GM12878 (cell line): ENCODE results near the gene LARGE1. TPM values are rescaled to one million over a fixed set of nuclear protein-coding genes. Genes with fewer than 3 reads are reported as not detected.

Experiments
- ATAC-seq: fragments of 200-7000 bp; cut with Tn5 transposase; 3 replicates; pipeline ENCODE4 v1.9.1; 2020; ENCODE audit warnings: mild to moderate bottlenecking, moderate library complexity
- BruUV-seq: library from RNA; stranded (reverse); fragments of 400-500 nt; replicated peaks from 2 replicates; lab custom pipeline; 2021; lab: Mats Ljungman, UMichigan
- CTCF ChIA-PET: fragments of 300-600 bp; sonication (Branson Sonifier 250); formaldehyde crosslinking; extraction: SDS; loops from one replicate; lab custom pipeline; 2021; ENCODE audit warnings: inconsistent platforms; lab: Yijun Ruan, JAX
- POLR2A ChIA-PET: fragments of 350-600 bp; formaldehyde crosslinking; extraction: SDS; loops from one replicate; lab custom pipeline; 2021; ENCODE audit warnings: inconsistent platforms; lab: Charles Lee
- RAD21 ChIA-PET: fragments of 300-600 bp; sonication (Branson Sonifier 250); formaldehyde crosslinking; loops from one replicate; lab custom pipeline; 2023; ENCODE audit warnings: antibody characterized with exemption; ENCODE audit not compliant: unreplicated experiment; lab: Charles Lee
- SMC1A ChIA-PET: fragments of 300-600 bp; sonication (Branson Sonifier 250); formaldehyde crosslinking; loops from one replicate; lab custom pipeline; 2023; ENCODE audit not compliant: unreplicated experiment, uncharacterized antibody; lab: Charles Lee
- DNase-seq: peaks from one replicate; pipeline ENCODE4 v3.0.0-alpha.2; 2011; ENCODE audit warnings: low read depth, low spot score
- FAIRE-seq: peaks from 3 replicates; lab custom pipeline; 2011; peaks lifted over from hg19 to GRCh38; lab: Jason Lieb, UNC
- H2AFZ ChIP-seq: 2 replicates; pipeline ENCODE4 v1.6.0; 2011; ENCODE audit warnings: low read depth, low read length, control low read depth; ENCODE audit not compliant: control insufficient read depth
- H3K27ac ChIP-seq: 2 replicates; pipeline ENCODE4 v1.5.1; 2011; ENCODE audit warnings: control low read depth; ENCODE audit not compliant: control insufficient read depth, insufficient read depth
- H3K27me3 ChIP-seq, 2 experiments: replicated peaks in 1 of 2; 2 replicates each; pipeline versions ENCODE4 v1.6.0 to v1.6.1; 2011; ENCODE audit warnings: low read length in 1 of 2; ENCODE audit not compliant: control insufficient read depth in 2 of 2, insufficient read depth in 2 of 2
- H3K36me3 ChIP-seq, 2 experiments: 2 replicates each; pipeline ENCODE4 v1.5.1; 2011; ENCODE audit warnings: low read length in 1 of 2; ENCODE audit not compliant: control insufficient read depth in 2 of 2, insufficient read depth in 2 of 2
- H3K4me1 ChIP-seq: 2 replicates; pipeline ENCODE4 v1.6.1; 2011; ENCODE audit warnings: mild to moderate bottlenecking, low read length, moderate library complexity, mixed read lengths; ENCODE audit not compliant: control insufficient read depth, insufficient read depth
- H3K4me2 ChIP-seq: 2 replicates; pipeline ENCODE4 v1.6.0; 2011; ENCODE audit warnings: control low read depth; ENCODE audit not compliant: control insufficient read depth, insufficient read depth
- H3K4me3 ChIP-seq: fragments of 200-600 bp; sonication (generic); 2 replicates; pipeline ENCODE4 v1.5.1; 2016
- H3K79me2 ChIP-seq: 2 replicates; pipeline ENCODE4 v1.6.0; 2011; ENCODE audit warnings: low read length; ENCODE audit not compliant: control insufficient read depth, insufficient read depth
- H3K9ac ChIP-seq: 2 replicates; pipeline ENCODE4 v1.8.0; 2011; ENCODE audit warnings: low read length, control low read depth, mixed read lengths; ENCODE audit not compliant: control insufficient read depth, insufficient read depth
- H3K9me3 ChIP-seq: replicated peaks from 3 replicates; pipeline ENCODE4 v1.5.1; 2011; ENCODE audit warnings: mild to moderate bottlenecking, low read length; ENCODE audit not compliant: control insufficient read depth, insufficient read depth
- H4K20me1 ChIP-seq: 2 replicates; pipeline ENCODE4 v1.6.0; 2011; ENCODE audit not compliant: control insufficient read depth, insufficient read depth
- CBX3 ChIP-seq: fragments of 200-600 bp; sonication (generic); IDR thresholded peaks from 2 replicates; pipeline ENCODE4 v1.6.1; 2016; ENCODE audit warnings: low read depth, borderline replicate concordance
- CHD4 ChIP-seq: fragments of 200-600 bp; sonication (generic); IDR thresholded peaks from 2 replicates; pipeline ENCODE4 v1.6.1; 2016; ENCODE audit warnings: mild to moderate bottlenecking
- ETV6 ChIP-seq, 2 experiments: fragments of 450-650 bp in 1 of 2; IDR thresholded peaks in 1 of 2; conservative IDR thresholded peaks in 1 of 2; 2 replicates each; pipeline ENCODE4 v1.6.1; 2014; ENCODE audit warnings: antibody characterized with exemption in 1 of 2, borderline replicate concordance in 1 of 2, low read depth in 1 of 2, mild to moderate bottlenecking in 1 of 2, moderate library complexity in 1 of 2
- HDAC2 ChIP-seq: fragments of 200-600 bp; sonication (generic); IDR thresholded peaks from 2 replicates; pipeline ENCODE4 v1.6.1; 2017
- MTA3 ChIP-seq: IDR thresholded peaks from 2 replicates; pipeline ENCODE4 v1.6.1; 2012; ENCODE audit warnings: low read length, inconsistent platforms, borderline replicate concordance
- RCOR1 ChIP-seq: conservative IDR thresholded peaks from 2 replicates; pipeline ENCODE4 v1.6.1; 2012; ENCODE audit warnings: low read depth, low read length, improper control_type of control experiment
- TARDBP ChIP-seq: IDR thresholded peaks from 2 replicates; pipeline ENCODE4 v1.6.1; 2016; ENCODE audit warnings: borderline replicate concordance
- TBL1XR1 ChIP-seq: IDR thresholded peaks from 2 replicates; pipeline ENCODE4 v1.6.1; 2012; ENCODE audit warnings: low read depth, low read length, improper control_type of control experiment
- ZZZ3 ChIP-seq: IDR thresholded peaks from 2 replicates; pipeline ENCODE4 v1.6.1; 2011; ENCODE audit warnings: low read depth; ENCODE audit not compliant: control insufficient read depth, insufficient read length
- WGBS: methylation state at CpG from one replicate; pipeline ENCODE4 v1.1.6; 2016; ENCODE audit warnings: low lambda C conversion rate; ENCODE audit not compliant: insufficient replicate concordance, insufficient coverage; ENCODE audit errors: missing lambda C conversion rate; 5-methylcytosine and 5-hydroxymethylcytosine counted together
- in situ Hi-C: fragments of 300-500 bp; cut with MboI; formaldehyde crosslinking; loops from 9 replicates; pipeline ENCODE4 v1.14.3; 2018; ENCODE audit warnings: mixed read lengths
- intact Hi-C: fragments of 100-400 bp; cut with micrococcal nuclease; formaldehyde crosslinking; loops from one replicate; pipeline ENCODE4 v1.14.2; 2022; ENCODE audit not compliant: unreplicated experiment
- polyA plus RNA-seq, 11 experiments: library from polyadenylated mRNA; depleted of rRNA in 4 of 11; unstranded in 6 of 11; stranded (reverse) in 5 of 11; fragments of >200 nt; fragmentation: Nextera tagmentation in 4 of 11; fragmentation: Illumina TruSeq in 1 of 11; extraction: Ambion mirVana in 4 of 11; extraction: Trizol in 1 of 11; gene quantifications; 1 replicate in 1 of 11; 2 replicates in 10 of 11; pipeline versions ENCODE4 v1.2.1 to v1.2.3, GENCODE V29; 2011 to 2016; ENCODE audit warnings: inconsistent platforms in 2 of 11, missing spikeins in 2 of 11, low read depth in 1 of 11
- total RNA-seq, 4 experiments: library from RNA; depleted of rRNA in 3 of 4; stranded (reverse); fragments of >200 nt in 3 of 4; fragmentation: Illumina TruSeq in 1 of 4; extraction: Trizol in 1 of 4; gene quantifications; 2 replicates each; pipeline versions ENCODE4 v1.2.1 to v1.2.3, GENCODE V29; 2013 to 2021
- TF ChIP-seq, protein P1 (sequence below): fragments of 450-650 bp; IDR thresholded peaks from 2 replicates; pipeline ENCODE4 v1.6.1; 2016; ENCODE audit warnings: mild to moderate bottlenecking

Gene LARGE1
- total and polyA plus RNA-seq, 10 of the 15 experiments (the other 5 are each of a cell fraction or from before 2014, with no cell fraction given): 3.2 to 41.4 (median 17.3) TPM

DNA sequence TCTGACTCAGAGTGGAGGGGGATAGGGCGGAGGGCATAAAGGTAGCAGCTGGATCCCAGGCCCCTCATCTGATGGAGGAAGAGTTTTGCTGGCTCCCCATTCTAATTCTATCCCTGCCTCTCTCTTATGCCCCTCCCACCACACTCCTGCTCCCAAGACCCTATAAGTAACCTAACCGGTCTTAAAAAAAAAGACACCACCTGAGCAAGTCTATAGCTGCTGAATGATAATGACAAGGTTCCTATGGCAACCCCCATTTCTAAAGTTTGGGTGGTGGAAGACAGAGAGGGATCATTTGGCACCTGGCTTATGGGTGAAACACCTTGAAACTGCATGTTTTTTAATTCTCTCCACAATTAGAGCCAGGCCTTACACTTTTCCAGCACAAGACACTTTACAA, 69.6 kb downstream of the LARGE1 start:
- DNase-seq (no peak), FAIRE-seq (no peak), ATAC-seq (no peak)
- H3K4me2 ChIP-seq: no peak overlapping the region
- H3K9me3 ChIP-seq: no peaks in the 10 kb centered on the region; the same call in 2 of the 3 replicates
- ChIA-PET SMC1A (interaction anchor here (0.8 to 1.6 kb wide), 2 partner anchors 28 to 46 kb away, joined by 3 to 4 read pairs; no protein-coding TSS in a partner anchor), CTCF (no interaction called here), RAD21 (no interaction called here), POLR2A (interaction anchor here (0.5 kb wide), 1 partner anchor 11 kb away, joined by 8 read pairs; no protein-coding TSS in a partner anchor)
- no peaks in the 10 kb centered on the region for H3K27me3 ChIP-seq
- H3K79me2 ChIP-seq: peaks cover 13% of the 10 kb centered on the region
- no peak overlapping the region for H3K4me3 ChIP-seq
- H2AFZ ChIP-seq: no peak overlapping the region
- WGBS: 94% methylated on average over 2 of the region's 2 CpGs
- no peak overlapping the region for H3K27ac ChIP-seq
- in situ Hi-C loops (no loop called here), intact Hi-C loops (no loop called here)
- no TSS peak for BruUV-seq
- TF ChIP-seq CBX3 (no peak), TBL1XR1 (no peak), HDAC2 (no peak), CHD4 (no peak), ETV6 (conservative IDR thresholded peaks at IDR 0.05 in 1 of 2, IDR thresholded peaks at IDR 0.05 in 1 of 2; ENCODE audit: borderline replicate concordance in 1 of 2, low read depth in 1 of 2) (no peak), TARDBP (no peak), ZZZ3 (no peak), RCOR1 (no peak), MTA3 (no peak)
- TF ChIP-seq, protein P1, sequence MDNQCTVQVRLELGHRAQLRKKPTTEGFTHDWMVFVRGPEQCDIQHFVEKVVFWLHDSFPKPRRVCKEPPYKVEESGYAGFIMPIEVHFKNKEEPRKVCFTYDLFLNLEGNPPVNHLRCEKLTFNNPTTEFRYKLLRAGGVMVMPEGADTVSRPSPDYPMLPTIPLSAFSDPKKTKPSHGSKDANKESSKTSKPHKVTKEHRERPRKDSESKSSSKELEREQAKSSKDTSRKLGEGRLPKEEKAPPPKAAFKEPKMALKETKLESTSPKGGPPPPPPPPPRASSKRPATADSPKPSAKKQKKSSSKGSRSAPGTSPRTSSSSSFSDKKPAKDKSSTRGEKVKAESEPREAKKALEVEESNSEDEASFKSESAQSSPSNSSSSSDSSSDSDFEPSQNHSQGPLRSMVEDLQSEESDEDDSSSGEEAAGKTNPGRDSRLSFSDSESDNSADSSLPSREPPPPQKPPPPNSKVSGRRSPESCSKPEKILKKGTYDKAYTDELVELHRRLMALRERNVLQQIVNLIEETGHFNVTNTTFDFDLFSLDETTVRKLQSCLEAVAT: no peak
- no peaks in the 10 kb centered on the region for H3K36me3 ChIP-seq
- no peaks in the 10 kb centered on the region for H4K20me1 ChIP-seq
- H3K9ac ChIP-seq: no peak overlapping the region
- H3K4me1 ChIP-seq: peaks cover 20% of the 10 kb centered on the region
